ENCODE measurements around the gene OMA1. TPM values are rescaled to one million over a fixed set of nuclear protein-coding genes. Genes with fewer than 3 reads are reported as not detected.

The OMA1 gene
- total and polyA plus RNA-seq, 2 donors (not counting 1 experiment from before 2014, with no cell fraction given) = 14.6 to 47.1 TPM

- Histone ChIP-seq H4K20me1 (ENCODE audit: control insufficient read depth, extremely low read depth, insufficient read depth, low read length) (no peaks in the 10 kb centered on the region), H3K36me3 (ENCODE audit: control insufficient read depth, insufficient read depth, low read length) (no peaks in the 10 kb centered on the region), H3K79me2 (ENCODE audit: control insufficient read depth, insufficient read depth, low read length) (no peaks in the 10 kb centered on the region), H3K4me2 (ENCODE audit: extremely low read depth, insufficient read depth, low read length) (no peak overlapping the region), H3K27me3 (ENCODE audit: control insufficient read depth, insufficient read depth, low read length) (no peaks in the 10 kb centered on the region), H3K4me1 (ENCODE audit: control insufficient read depth, extremely low read depth, insufficient read depth, low read length) (no peaks in the 10 kb centered on the region), H2AFZ (ENCODE audit: low read length) (no peak overlapping the region), H3K9ac (ENCODE audit: insufficient read depth, low read length) (no peak overlapping the region), H3K27ac (ENCODE audit: insufficient read depth, low read length) (no peak overlapping the region), H3K9me3 (ENCODE audit: control insufficient read depth, insufficient read depth, low read depth, low read length) (no peaks in the 10 kb centered on the region), H3K4me3 (replicated peaks in 1 of 4; ENCODE audit: control extremely low read depth in 1 of 4, insufficient read depth in 1 of 4, low read depth in 3 of 4, low read length in 4 of 4) (no peak overlapping the region)
- DNase-seq (ENCODE audit: low read depth in 2 of 2) = peak in 1 of 2 donors; percentile 23
- TF ChIP-seq CTCF (conservative IDR thresholded peaks at IDR 0.05 in 1 of 2, IDR thresholded peaks at IDR 0.05 in 1 of 2; ENCODE audit: low read depth in 1 of 2, low read length in 2 of 2) (no peak), EZH2 (IDR thresholded peaks at IDR 0.05; ENCODE audit: low read length, missing control alignments) (no peak)
Observed at GRCh38 chr1:58477390-58477789, 69.1 kb downstream of the OMA1 start.

- Histone ChIP-seq H3K9me3 (ENCODE audit: control insufficient read depth, insufficient read depth, low read depth, low read length) (no peaks in the 10 kb centered on the region), H3K36me3 (ENCODE audit: control insufficient read depth, insufficient read depth, low read length) (no peaks in the 10 kb centered on the region), H3K4me2 (ENCODE audit: extremely low read depth, insufficient read depth, low read length) (no peak overlapping the region), H2AFZ (ENCODE audit: low read length) (no peak overlapping the region), H3K9ac (ENCODE audit: insufficient read depth, low read length) (no peak overlapping the region), H3K27me3 (ENCODE audit: control insufficient read depth, insufficient read depth, low read length) (no peaks in the 10 kb centered on the region), H3K4me3 (replicated peaks in 1 of 4; ENCODE audit: control extremely low read depth in 1 of 4, insufficient read depth in 1 of 4, low read depth in 3 of 4, low read length in 4 of 4) (no peak overlapping the region), H4K20me1 (ENCODE audit: control insufficient read depth, extremely low read depth, insufficient read depth, low read length) (no peaks in the 10 kb centered on the region), H3K79me2 (ENCODE audit: control insufficient read depth, insufficient read depth, low read length) (no peaks in the 10 kb centered on the region), H3K27ac (ENCODE audit: insufficient read depth, low read length) (no peak overlapping the region), H3K4me1 (ENCODE audit: control insufficient read depth, extremely low read depth, insufficient read depth, low read length) (no peaks in the 10 kb centered on the region)
- TF ChIP-seq CTCF (conservative IDR thresholded peaks at IDR 0.05 in 1 of 2, IDR thresholded peaks at IDR 0.05 in 1 of 2; ENCODE audit: low read depth in 1 of 2, low read length in 2 of 2) (no peak), EZH2 (IDR thresholded peaks at IDR 0.05; ENCODE audit: low read length, missing control alignments) (no peak)
- DNase-seq (ENCODE audit: low read depth in 2 of 2) = no peak
Observed at GRCh38 chr1:58476179-58476578, 70.3 kb downstream of the OMA1 start.

- H3K9ac ChIP-seq (ENCODE audit: insufficient read depth, low read length) = no peak overlapping the region
- H3K36me3 ChIP-seq (ENCODE audit: control insufficient read depth, insufficient read depth, low read length) = no peaks in the 10 kb centered on the region
- H3K27me3 ChIP-seq (ENCODE audit: control insufficient read depth, insufficient read depth, low read length) = no peaks in the 10 kb centered on the region
- H3K4me2 ChIP-seq (ENCODE audit: extremely low read depth, insufficient read depth, low read length) = no peak overlapping the region
- no peak overlapping the region for H3K27ac ChIP-seq (ENCODE audit: insufficient read depth, low read length)
- H3K4me1 ChIP-seq (ENCODE audit: control insufficient read depth, extremely low read depth, insufficient read depth, low read length) = no peaks in the 10 kb centered on the region
- H2AFZ ChIP-seq (ENCODE audit: low read length) = no peak overlapping the region
- no peaks in the 10 kb centered on the region for H3K79me2 ChIP-seq (ENCODE audit: control insufficient read depth, insufficient read depth, low read length)
- no peaks in the 10 kb centered on the region for H4K20me1 ChIP-seq (ENCODE audit: control insufficient read depth, extremely low read depth, insufficient read depth, low read length)
- TF ChIP-seq CTCF (conservative IDR thresholded peaks at IDR 0.05 in 1 of 2, IDR thresholded peaks at IDR 0.05 in 1 of 2; ENCODE audit: low read depth in 1 of 2, low read length in 2 of 2) (no peak), EZH2 (IDR thresholded peaks at IDR 0.05; ENCODE audit: low read length, missing control alignments) (no peak)
- no peak overlapping the region for H3K4me3 ChIP-seq (replicated peaks in 1 of 4; ENCODE audit: control extremely low read depth in 1 of 4, insufficient read depth in 1 of 4, low read depth in 3 of 4, low read length in 4 of 4)
- no peak for DNase-seq (ENCODE audit: low read depth in 2 of 2)
- no peaks in the 10 kb centered on the region for H3K9me3 ChIP-seq (ENCODE audit: control insufficient read depth, insufficient read depth, low read depth, low read length)
Observed at GRCh38 chr1:58469476-58469875, 77.0 kb downstream of the OMA1 start.
